Fibroblast of peridontal ligament (primary cell): Measurements from ENCODE around the gene AFF3.

Source experiments
- DNase-seq: peaks from one replicate; pipeline ENCODE4 v3.0.0-alpha.2; 2010; ENCODE audit errors: extremely low read depth

AFF3 gene

GRCh38 chr2:99831772-99832171 lies 310.6 kb downstream of the AFF3 start:
- DNase-seq = no peak

GRCh38 chr2:99827296-99827999 lies 314.9 kb downstream of the AFF3 start:
- no peak for DNase-seq

- DNase-seq = no peak
These were observed 316.8 kb downstream of the AFF3 start for GRCh38 chr2:99825630-99826029.

- peak; percentile 27 for DNase-seq
These were observed 317.6 kb downstream of the AFF3 start for GRCh38 chr2:99824758-99825157.

- DNase-seq = no peak
These were observed 319.7 kb downstream of the AFF3 start for GRCh38 chr2:99822474-99823207.

- DNase-seq = no peak
These were observed 320.4 kb downstream of the AFF3 start for GRCh38 chr2:99821984-99822383.

- DNase-seq = peak; percentile 55
These were observed 320.8 kb downstream of the AFF3 start for GRCh38 chr2:99821572-99821971.

GRCh38 chr2:99821039-99821438 lies 321.4 kb downstream of the AFF3 start:
- no peak for DNase-seq

- no peak for DNase-seq
These were observed 322.6 kb downstream of the AFF3 start for GRCh38 chr2:99819766-99820165.

GRCh38 chr2:99818842-99819241 lies 323.5 kb downstream of the AFF3 start:
- DNase-seq = peak; percentile 33

- DNase-seq = no peak
These were observed 325.5 kb downstream of the AFF3 start for GRCh38 chr2:99816908-99817307.

GRCh38 chr2:99812426-99812825 lies 330.0 kb downstream of the AFF3 start:
- no peak for DNase-seq

- no peak for DNase-seq
These were observed 330.8 kb downstream of the AFF3 start for GRCh38 chr2:99811544-99811943.

GRCh38 chr2:99810225-99810624 lies 332.2 kb downstream of the AFF3 start:
- no peak for DNase-seq

- DNase-seq = no peak
These were observed 333.0 kb downstream of the AFF3 start for GRCh38 chr2:99809259-99809900.

- no peak for DNase-seq
These were observed 333.8 kb downstream of the AFF3 start for GRCh38 chr2:99808361-99809200.

GRCh38 chr2:99806758-99807157 lies 335.6 kb downstream of the AFF3 start:
- DNase-seq = peak; percentile 74

- DNase-seq = no peak
These were observed 336.4 kb downstream of the AFF3 start for GRCh38 chr2:99805930-99806476.

GRCh38 chr2:99803846-99804245 lies 338.5 kb downstream of the AFF3 start:
- no peak for DNase-seq

GRCh38 chr2:99802734-99803133 lies 339.7 kb downstream of the AFF3 start:
- no peak for DNase-seq

GRCh38 chr2:99801327-99801901 lies 341.0 kb downstream of the AFF3 start:
- DNase-seq = no peak
